ENCODE results near the gene NUDT21. TPM values are rescaled to one million over a fixed set of nuclear protein-coding genes. Genes with fewer than 3 reads are reported as not detected.

The NUDT21 gene
- total RNA-seq, 1 experiment from 2014 or later = 171 TPM

DNA sequence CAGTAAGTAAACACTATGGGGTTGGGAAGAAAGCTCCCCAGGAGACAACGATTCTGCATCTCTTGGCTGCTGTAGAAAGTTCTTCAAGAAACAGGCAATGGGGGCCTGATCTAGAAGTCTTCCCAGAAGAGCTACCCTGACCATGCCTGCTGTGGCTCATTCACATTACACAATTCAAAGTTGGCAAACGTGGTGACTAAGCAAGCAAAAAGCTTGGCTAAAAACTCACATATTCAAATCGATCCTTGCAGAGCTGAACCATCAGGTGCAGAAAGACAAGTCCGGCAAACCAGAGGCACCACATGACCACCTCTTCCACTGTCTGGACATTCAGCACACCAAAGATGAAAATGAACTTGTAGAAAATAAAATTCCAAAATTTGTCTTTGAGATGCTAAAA lies 41.9 kb downstream of the NUDT21 start:
- Histone ChIP-seq H3K9me2 (ENCODE audit: insufficient read depth) (no peaks in the 10 kb centered on the region), H3K4me1 (replicated peaks; ENCODE audit: insufficient read depth) (peaks cover 32% of the 10 kb centered on the region), H3K79me2 (ENCODE audit: low read depth) (peaks cover 29% of the 10 kb centered on the region; the same call in 1 of the 2 replicates), H2AFZ (no peak overlapping the region), H3K4me3 (peak overlapping the region; percentile 46; the same call in 1 of the 2 replicates), H3K9me3 (ENCODE audit: insufficient read depth, low read depth) (no peaks in the 10 kb centered on the region), H3K27ac (peak overlapping the region; percentile 99), H3F3A (ENCODE audit: insufficient read depth, low read depth) (peaks cover 43% of the 10 kb centered on the region), H3K27me3 (ENCODE audit: insufficient read depth, low read depth) (no peaks in the 10 kb centered on the region), H3K36me3 (ENCODE audit: low read depth) (peaks cover 25% of the 10 kb centered on the region), H3K4me2 (peak overlapping the region; percentile 81), H4K20me1 (ENCODE audit: insufficient read depth) (no peaks in the 10 kb centered on the region)
- ChIA-PET POLR2A (ENCODE audit: unreplicated experiment) (interaction anchor here (1.4 kb wide), 1 partner anchor 42 kb away, joined by 8 read pairs; the partner anchor contains the start of genes NUDT21 and OGFOD1), CTCF (interaction anchor here (0.6 to 0.7 kb wide), 2 partner anchors 576 to 596 kb away, joined by 3 to 4 read pairs; partner anchors contain the start of gene CES1)
- BruUV-seq (replicated peaks) = no TSS peak
- peak; percentile 42 to 94 for DNase-seq
- TF ChIP-seq EZH2 (IDR thresholded peaks at IDR 0.05; ENCODE audit: low read depth) = no peak
- TF ChIP-seq, protein P1, sequence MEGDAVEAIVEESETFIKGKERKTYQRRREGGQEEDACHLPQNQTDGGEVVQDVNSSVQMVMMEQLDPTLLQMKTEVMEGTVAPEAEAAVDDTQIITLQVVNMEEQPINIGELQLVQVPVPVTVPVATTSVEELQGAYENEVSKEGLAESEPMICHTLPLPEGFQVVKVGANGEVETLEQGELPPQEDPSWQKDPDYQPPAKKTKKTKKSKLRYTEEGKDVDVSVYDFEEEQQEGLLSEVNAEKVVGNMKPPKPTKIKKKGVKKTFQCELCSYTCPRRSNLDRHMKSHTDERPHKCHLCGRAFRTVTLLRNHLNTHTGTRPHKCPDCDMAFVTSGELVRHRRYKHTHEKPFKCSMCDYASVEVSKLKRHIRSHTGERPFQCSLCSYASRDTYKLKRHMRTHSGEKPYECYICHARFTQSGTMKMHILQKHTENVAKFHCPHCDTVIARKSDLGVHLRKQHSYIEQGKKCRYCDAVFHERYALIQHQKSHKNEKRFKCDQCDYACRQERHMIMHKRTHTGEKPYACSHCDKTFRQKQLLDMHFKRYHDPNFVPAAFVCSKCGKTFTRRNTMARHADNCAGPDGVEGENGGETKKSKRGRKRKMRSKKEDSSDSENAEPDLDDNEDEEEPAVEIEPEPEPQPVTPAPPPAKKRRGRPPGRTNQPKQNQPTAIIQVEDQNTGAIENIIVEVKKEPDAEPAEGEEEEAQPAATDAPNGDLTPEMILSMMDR (conservative IDR thresholded peaks at IDR 0.05) = no peak
- intact Hi-C loops (cut with micrococcal nuclease; ENCODE audit: unreplicated experiment) = no loop called here

- Histone ChIP-seq H3K27ac (peak overlapping the region; percentile 99), H4K20me1 (ENCODE audit: insufficient read depth) (no peaks in the 10 kb centered on the region), H2AFZ (no peak overlapping the region), H3K9me2 (ENCODE audit: insufficient read depth) (no peaks in the 10 kb centered on the region), H3K4me1 (replicated peaks; ENCODE audit: insufficient read depth) (peaks cover 32% of the 10 kb centered on the region), H3F3A (ENCODE audit: insufficient read depth, low read depth) (peaks cover 43% of the 10 kb centered on the region), H3K4me2 (peak overlapping the region; percentile 81), H3K27me3 (ENCODE audit: insufficient read depth, low read depth) (no peaks in the 10 kb centered on the region), H3K79me2 (ENCODE audit: low read depth) (peaks cover 22% of the 10 kb centered on the region; the same call in 1 of the 2 replicates), H3K4me3 (peak overlapping the region; percentile 46; the same call in 1 of the 2 replicates), H3K9me3 (ENCODE audit: insufficient read depth, low read depth) (no peaks in the 10 kb centered on the region), H3K36me3 (ENCODE audit: low read depth) (peaks cover 28% of the 10 kb centered on the region)
- BruUV-seq (replicated peaks) = no TSS peak
- intact Hi-C loops (cut with micrococcal nuclease; ENCODE audit: unreplicated experiment) = no loop called here
- CTCF ChIA-PET = interaction anchor here (0.6 kb wide), 1 partner anchor 597 kb away, joined by 4 read pairs; no protein-coding TSS in a partner anchor
- POLR2A ChIA-PET (ENCODE audit: unreplicated experiment) = interaction anchor here (1.4 kb wide), 1 partner anchor 42 kb away, joined by 8 read pairs; the partner anchor contains the start of genes NUDT21 and OGFOD1
- no peak for TF ChIP-seq EZH2 (IDR thresholded peaks at IDR 0.05; ENCODE audit: low read depth)
- TF ChIP-seq, protein P1 (conservative IDR thresholded peaks at IDR 0.05) = no peak
- peak in 1 of 2 experiments; percentile 86 for DNase-seq
Observed at GRCh38 chr16:56408379-56409098, 42.6 kb downstream of the NUDT21 start.

DNA sequence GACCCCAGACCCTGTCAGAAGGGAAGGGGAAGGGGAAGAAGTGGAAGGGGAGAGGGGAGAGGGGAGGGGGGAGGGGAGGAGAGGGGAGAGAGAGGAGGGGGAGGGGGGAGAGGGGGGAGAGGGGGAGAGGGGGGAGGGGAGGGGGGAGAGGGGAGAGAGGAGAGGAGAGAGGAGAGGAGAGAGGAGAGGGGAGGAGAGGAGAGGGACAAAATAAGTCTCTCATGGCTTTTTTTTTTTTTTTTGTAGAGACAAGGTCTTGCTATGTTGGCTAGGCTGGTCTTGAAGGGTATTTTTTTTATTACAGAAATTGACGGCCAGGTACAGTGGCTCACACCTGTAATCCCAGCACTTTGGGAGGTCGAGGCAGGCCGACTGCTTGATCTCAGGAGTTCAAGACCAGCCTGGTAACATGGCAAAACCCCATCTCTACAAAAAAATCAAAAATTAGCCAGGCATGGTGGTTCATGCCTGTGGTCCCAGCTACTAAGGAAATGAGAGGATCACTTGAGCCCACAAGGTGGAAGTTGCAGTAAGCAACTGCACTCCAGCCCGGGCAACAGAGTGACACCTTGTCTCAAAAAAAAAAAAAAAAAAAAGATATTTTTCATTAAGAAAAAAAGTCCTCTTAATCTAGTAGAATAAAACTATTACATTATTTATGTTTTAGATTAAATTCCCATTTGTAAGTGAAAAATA lies 45.0 kb downstream of the NUDT21 start:
- Histone ChIP-seq H3K27ac (no peak overlapping the region), H3K27me3 (ENCODE audit: insufficient read depth, low read depth) (no peaks in the 10 kb centered on the region), H3K79me2 (ENCODE audit: low read depth) (peaks cover 16% of the 10 kb centered on the region; the same call in 1 of the 2 replicates), H3F3A (ENCODE audit: insufficient read depth, low read depth) (peaks cover 43% of the 10 kb centered on the region), H4K20me1 (ENCODE audit: insufficient read depth) (no peaks in the 10 kb centered on the region), H3K4me2 (no peak overlapping the region), H3K4me1 (replicated peaks; ENCODE audit: insufficient read depth) (peaks cover 32% of the 10 kb centered on the region), H3K9me2 (ENCODE audit: insufficient read depth) (no peaks in the 10 kb centered on the region), H3K36me3 (ENCODE audit: low read depth) (peaks cover 38% of the 10 kb centered on the region), H3K4me3 (no peak overlapping the region), H3K9me3 (ENCODE audit: insufficient read depth, low read depth) (no peaks in the 10 kb centered on the region), H2AFZ (no peak overlapping the region)
- ChIA-PET POLR2A (ENCODE audit: unreplicated experiment) (no interaction called here), CTCF (interaction anchor here (0.7 kb wide), 1 partner anchor 42 kb away, joined by 4 read pairs; no protein-coding TSS in a partner anchor)
- no TSS peak for BruUV-seq (replicated peaks)
- TF ChIP-seq, protein P1 (conservative IDR thresholded peaks at IDR 0.05) = no peak
- TF ChIP-seq EZH2 (IDR thresholded peaks at IDR 0.05; ENCODE audit: low read depth) = no peak
- intact Hi-C loops (cut with micrococcal nuclease; ENCODE audit: unreplicated experiment) = no loop called here
- DNase-seq = no peak
